HEK293 (cell line): Measurements from ENCODE around the gene PTPN18.

Source experiments
- CTCF ChIA-PET: fragments of 350-600 bp; formaldehyde crosslinking; extraction: SDS; loops from one replicate; lab custom pipeline; 2021; ENCODE audit warnings: antibody characterized with exemption; lab: Yijun Ruan, JAX
- POLR2A ChIA-PET: fragments of 300-600 bp; formaldehyde crosslinking; extraction: SDS; loops from one replicate; lab custom pipeline; 2020; ENCODE audit warnings: antibody characterized with exemption, inconsistent platforms; lab: Yijun Ruan, JAX
- H3K27ac ChIP-seq: fragments of 200-500 bp; sonication (Bioruptor generic); 2 replicates; pipeline ENCODE4 v1.5.1; 2014; ENCODE audit warnings: low read depth, low read length, control low read depth, inconsistent platforms; ENCODE audit errors: extremely low read depth
- H3K36me3 ChIP-seq, 2 experiments: fragments of 200-500 bp in 1 of 2; sonication (Bioruptor generic) in 1 of 2; 1 replicate in 1 of 2; 2 replicates in 1 of 2; pipeline ENCODE4 v1.5.1; 2014 to 2017; ENCODE audit warnings: inconsistent platforms in 2 of 2, low read length in 2 of 2; ENCODE audit not compliant: control insufficient read depth in 2 of 2, insufficient read depth in 1 of 2
- H3K4me1 ChIP-seq: fragments of 200-500 bp; sonication (Bioruptor generic); 2 replicates; pipeline ENCODE4 v1.5.1; 2014; ENCODE audit warnings: mild to moderate bottlenecking, low read length, inconsistent platforms; ENCODE audit not compliant: control insufficient read depth, insufficient read depth
- H3K4me3 ChIP-seq: 2 replicates; pipeline ENCODE4 v1.5.1; 2011; ENCODE audit warnings: low read depth, mild to moderate bottlenecking, control low read depth, low read length, moderate library complexity
- H3K9me3 ChIP-seq: fragments of 200-500 bp; sonication (Bioruptor generic); 2 replicates; pipeline ENCODE4 v1.5.1; 2014; ENCODE audit warnings: low read depth, low read length, inconsistent platforms; ENCODE audit not compliant: control insufficient read depth, insufficient read depth
- FEZF1 ChIP-seq: fragments of 450-650 bp; formaldehyde crosslinking; IDR thresholded peaks from 2 replicates; pipeline ENCODE4 v1.5.1; 2016; ENCODE audit warnings: missing biosample characterization, missing genetic modification characterization
- GLIS1 ChIP-seq: fragments of 450-650 bp; formaldehyde crosslinking; IDR thresholded peaks from 2 replicates; pipeline ENCODE4 v1.5.1; 2016; ENCODE audit warnings: missing biosample characterization, missing genetic modification characterization
- IKZF3 ChIP-seq: fragments of 450-650 bp; IDR thresholded peaks from 2 replicates; pipeline ENCODE4 v1.5.0; 2018; ENCODE audit warnings: missing biosample characterization, mild to moderate bottlenecking, missing genetic modification characterization, moderate library complexity
- KLF10 ChIP-seq: fragments of 450-650 bp; IDR thresholded peaks from 2 replicates; pipeline ENCODE4 v1.5.1; 2018; ENCODE audit warnings: missing biosample characterization, mild to moderate bottlenecking, missing genetic modification characterization
- SP2 ChIP-seq: fragments of 450-650 bp; formaldehyde crosslinking; IDR thresholded peaks from 2 replicates; pipeline ENCODE4 v1.5.1; 2016; ENCODE audit warnings: missing biosample characterization, missing genetic modification characterization
- WT1 ChIP-seq: fragments of 450-650 bp; formaldehyde crosslinking; IDR thresholded peaks from 2 replicates; pipeline ENCODE4 v1.5.1; 2016; ENCODE audit warnings: missing biosample characterization, missing genetic modification characterization
- ZFP41 ChIP-seq: fragments of 450-650 bp; formaldehyde crosslinking; IDR thresholded peaks from 2 replicates; pipeline ENCODE4 v1.5.1; 2016; ENCODE audit warnings: missing biosample characterization, missing genetic modification characterization, borderline replicate concordance
- ZNF138 ChIP-seq: fragments of 450-650 bp; formaldehyde crosslinking; IDR thresholded peaks from 2 replicates; pipeline ENCODE4 v1.5.1; 2016; ENCODE audit warnings: missing biosample characterization, missing genetic modification characterization, borderline replicate concordance
- ZNF2 ChIP-seq: fragments of 450-650 bp; formaldehyde crosslinking; IDR thresholded peaks from 2 replicates; pipeline ENCODE4 v1.5.1; 2016; ENCODE audit warnings: missing biosample characterization, missing genetic modification characterization
- ZNF266 ChIP-seq: fragments of 450-650 bp; formaldehyde crosslinking; IDR thresholded peaks from 2 replicates; pipeline ENCODE4 v1.5.1; 2016; ENCODE audit warnings: missing biosample characterization, missing genetic modification characterization, low read depth
- ZNF324 ChIP-seq: fragments of 450-650 bp; formaldehyde crosslinking; IDR thresholded peaks from 2 replicates; pipeline ENCODE4 v1.5.1; 2016; ENCODE audit warnings: missing biosample characterization, missing genetic modification characterization
- ZNF416 ChIP-seq: fragments of 450-650 bp; formaldehyde crosslinking; IDR thresholded peaks from 2 replicates; pipeline ENCODE4 v1.5.1; 2016; ENCODE audit warnings: missing biosample characterization, missing genetic modification characterization
- ZNF558 ChIP-seq: fragments of 450-650 bp; formaldehyde crosslinking; IDR thresholded peaks from 2 replicates; pipeline ENCODE4 v1.5.1; 2016; ENCODE audit warnings: missing biosample characterization, missing genetic modification characterization
- ZNF654 ChIP-seq: fragments of 450-650 bp; formaldehyde crosslinking; IDR thresholded peaks from 2 replicates; pipeline ENCODE4 v1.5.1; 2016; ENCODE audit warnings: low read depth, missing biosample characterization, missing genetic modification characterization
- ZNF701 ChIP-seq: fragments of 450-650 bp; formaldehyde crosslinking; IDR thresholded peaks from 2 replicates; pipeline ENCODE4 v1.5.1; 2016; ENCODE audit warnings: missing biosample characterization, missing genetic modification characterization
- TF ChIP-seq, protein P1 (sequence below): fragments of 450-650 bp; formaldehyde crosslinking; IDR thresholded peaks from 2 replicates; pipeline ENCODE4 v1.5.1; 2016; ENCODE audit warnings: missing biosample characterization, missing genetic modification characterization
- TF ChIP-seq, protein P2 (sequence below): fragments of 450-650 bp; formaldehyde crosslinking; IDR thresholded peaks from 2 replicates; pipeline ENCODE4 v1.5.1; 2016; ENCODE audit warnings: missing biosample characterization, missing genetic modification characterization
- TF ChIP-seq, protein P3 (sequence below): fragments of 450-650 bp; formaldehyde crosslinking; IDR thresholded peaks from 2 replicates; pipeline ENCODE4 v1.5.1; 2016; ENCODE audit warnings: missing biosample characterization, missing genetic modification characterization
- TF ChIP-seq, protein P4 (sequence below): fragments of 450-650 bp; formaldehyde crosslinking; IDR thresholded peaks from 2 replicates; pipeline ENCODE4 v1.5.1; 2016; ENCODE audit warnings: missing biosample characterization, missing genetic modification characterization
- TF ChIP-seq, protein P5 (sequence below): fragments of 450-650 bp; formaldehyde crosslinking; IDR thresholded peaks from 2 replicates; pipeline ENCODE4 v1.5.1; 2016; ENCODE audit warnings: missing biosample characterization, missing genetic modification characterization, borderline replicate concordance

PTPN18 gene

DNA sequence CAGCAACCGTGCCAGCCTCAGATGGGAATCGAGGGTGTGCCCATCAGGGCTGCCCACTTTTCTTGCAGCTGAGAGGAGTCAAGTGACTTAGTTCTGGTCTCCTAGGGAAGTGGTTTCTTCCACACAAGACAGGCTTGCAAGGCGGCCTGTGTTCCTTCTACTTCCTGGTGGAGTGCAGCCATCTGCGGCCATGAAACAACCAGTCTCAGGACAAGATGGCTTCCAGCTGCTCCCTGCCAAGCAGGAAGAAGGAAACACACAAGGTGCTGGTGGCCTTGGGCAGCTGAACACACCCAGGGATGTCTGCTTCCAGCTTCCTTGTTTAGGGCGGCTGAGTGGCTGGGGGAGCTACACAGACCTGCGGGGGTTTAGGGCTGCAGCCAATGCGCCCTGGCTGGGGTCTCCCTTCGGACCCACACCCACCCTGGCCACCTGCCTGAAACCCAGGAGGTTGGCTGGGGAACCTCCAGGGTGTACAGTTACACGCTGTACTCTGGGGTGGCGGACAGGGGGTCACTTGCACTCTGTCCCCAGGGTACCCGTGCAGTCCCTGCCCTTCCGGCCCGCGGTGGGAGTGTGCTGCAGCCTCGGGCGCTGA lies 34.7 kb downstream of the PTPN18 start:
- Histone ChIP-seq H3K36me3 (no peaks in the 10 kb centered on the region), H3K9me3 (no peaks in the 10 kb centered on the region), H3K27ac (no peak overlapping the region; the same call in 1 of the 2 replicates)
- CTCF ChIA-PET, result interaction anchor here (4.7 kb wide), 1 partner anchor 18 kb away, joined by 17 read pairs; no protein-coding TSS in a partner anchor
- POLR2A ChIA-PET, result interaction anchor here (1.7 to 2.0 kb wide), 3 partner anchors 13 to 48 kb away, joined by 6 to 11 read pairs (median 8); partner anchors contain the start of gene IMP4
- TF ChIP-seq SP2 (no peak), FEZF1 (tag by site-specific recombination) (no peak), GLIS1 (tag by site-specific recombination) (no peak), ZNF324 (no peak), IKZF3 (tag by site-specific recombination) (no peak), ZNF2 (no peak), ZNF558 (tag by site-specific recombination) (no peak), ZNF654 (tag by site-specific recombination) (no peak), ZNF416 (tag by site-specific recombination) (no peak), KLF10 (no peak), WT1 (tag by site-specific recombination) (no peak), ZNF138 (tag by site-specific recombination) (no peak), ZFP41 (tag by site-specific recombination) (no peak), ZNF701 (no peak), ZNF266 (tag by site-specific recombination) (no peak)
- TF ChIP-seq, protein P1, sequence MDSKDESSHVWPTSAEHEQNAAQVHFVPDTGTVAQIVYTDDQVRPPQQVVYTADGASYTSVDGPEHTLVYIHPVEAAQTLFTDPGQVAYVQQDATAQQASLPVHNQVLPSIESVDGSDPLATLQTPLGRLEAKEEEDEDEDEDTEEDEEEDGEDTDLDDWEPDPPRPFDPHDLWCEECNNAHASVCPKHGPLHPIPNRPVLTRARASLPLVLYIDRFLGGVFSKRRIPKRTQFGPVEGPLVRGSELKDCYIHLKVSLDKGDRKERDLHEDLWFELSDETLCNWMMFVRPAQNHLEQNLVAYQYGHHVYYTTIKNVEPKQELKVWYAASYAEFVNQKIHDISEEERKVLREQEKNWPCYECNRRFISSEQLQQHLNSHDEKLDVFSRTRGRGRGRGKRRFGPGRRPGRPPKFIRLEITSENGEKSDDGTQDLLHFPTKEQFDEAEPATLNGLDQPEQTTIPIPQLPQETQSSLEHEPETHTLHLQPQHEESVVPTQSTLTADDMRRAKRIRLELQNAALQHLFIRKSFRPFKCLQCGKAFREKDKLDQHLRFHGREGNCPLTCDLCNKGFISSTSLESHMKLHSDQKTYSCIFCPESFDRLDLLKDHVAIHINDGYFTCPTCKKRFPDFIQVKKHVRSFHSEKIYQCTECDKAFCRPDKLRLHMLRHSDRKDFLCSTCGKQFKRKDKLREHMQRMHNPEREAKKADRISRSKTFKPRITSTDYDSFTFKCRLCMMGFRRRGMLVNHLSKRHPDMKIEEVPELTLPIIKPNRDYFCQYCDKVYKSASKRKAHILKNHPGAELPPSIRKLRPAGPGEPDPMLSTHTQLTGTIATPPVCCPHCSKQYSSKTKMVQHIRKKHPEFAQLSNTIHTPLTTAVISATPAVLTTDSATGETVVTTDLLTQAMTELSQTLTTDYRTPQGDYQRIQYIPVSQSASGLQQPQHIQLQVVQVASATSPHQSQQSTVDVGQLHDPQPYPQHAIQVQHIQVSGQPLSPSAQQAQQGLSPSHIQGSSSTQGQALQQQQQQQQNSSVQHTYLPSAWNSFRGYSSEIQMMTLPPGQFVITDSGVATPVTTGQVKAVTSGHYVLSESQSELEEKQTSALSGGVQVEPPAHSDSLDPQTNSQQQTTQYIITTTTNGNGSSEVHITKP (tag by site-specific recombination), result no peak
- TF ChIP-seq, protein P2, sequence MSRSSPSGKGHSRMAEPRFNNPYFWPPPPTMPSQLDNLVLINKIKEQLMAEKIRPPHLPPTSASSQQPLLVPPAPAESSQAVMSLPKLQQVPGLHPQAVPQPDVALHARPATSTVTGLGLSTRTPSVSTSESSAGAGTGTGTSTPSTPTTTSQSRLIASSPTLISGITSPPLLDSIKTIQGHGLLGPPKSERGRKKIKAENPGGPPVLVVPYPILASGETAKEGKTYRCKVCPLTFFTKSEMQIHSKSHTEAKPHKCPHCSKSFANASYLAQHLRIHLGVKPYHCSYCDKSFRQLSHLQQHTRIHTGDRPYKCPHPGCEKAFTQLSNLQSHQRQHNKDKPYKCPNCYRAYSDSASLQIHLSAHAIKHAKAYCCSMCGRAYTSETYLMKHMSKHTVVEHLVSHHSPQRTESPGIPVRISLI (tag by site-specific recombination), result no peak
- TF ChIP-seq, protein P3, sequence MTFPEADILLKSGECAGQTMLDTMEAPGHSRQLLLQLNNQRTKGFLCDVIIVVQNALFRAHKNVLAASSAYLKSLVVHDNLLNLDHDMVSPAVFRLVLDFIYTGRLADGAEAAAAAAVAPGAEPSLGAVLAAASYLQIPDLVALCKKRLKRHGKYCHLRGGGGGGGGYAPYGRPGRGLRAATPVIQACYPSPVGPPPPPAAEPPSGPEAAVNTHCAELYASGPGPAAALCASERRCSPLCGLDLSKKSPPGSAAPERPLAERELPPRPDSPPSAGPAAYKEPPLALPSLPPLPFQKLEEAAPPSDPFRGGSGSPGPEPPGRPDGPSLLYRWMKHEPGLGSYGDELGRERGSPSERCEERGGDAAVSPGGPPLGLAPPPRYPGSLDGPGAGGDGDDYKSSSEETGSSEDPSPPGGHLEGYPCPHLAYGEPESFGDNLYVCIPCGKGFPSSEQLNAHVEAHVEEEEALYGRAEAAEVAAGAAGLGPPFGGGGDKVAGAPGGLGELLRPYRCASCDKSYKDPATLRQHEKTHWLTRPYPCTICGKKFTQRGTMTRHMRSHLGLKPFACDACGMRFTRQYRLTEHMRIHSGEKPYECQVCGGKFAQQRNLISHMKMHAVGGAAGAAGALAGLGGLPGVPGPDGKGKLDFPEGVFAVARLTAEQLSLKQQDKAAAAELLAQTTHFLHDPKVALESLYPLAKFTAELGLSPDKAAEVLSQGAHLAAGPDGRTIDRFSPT (tag by site-specific recombination), result no peak
- TF ChIP-seq, protein P4, sequence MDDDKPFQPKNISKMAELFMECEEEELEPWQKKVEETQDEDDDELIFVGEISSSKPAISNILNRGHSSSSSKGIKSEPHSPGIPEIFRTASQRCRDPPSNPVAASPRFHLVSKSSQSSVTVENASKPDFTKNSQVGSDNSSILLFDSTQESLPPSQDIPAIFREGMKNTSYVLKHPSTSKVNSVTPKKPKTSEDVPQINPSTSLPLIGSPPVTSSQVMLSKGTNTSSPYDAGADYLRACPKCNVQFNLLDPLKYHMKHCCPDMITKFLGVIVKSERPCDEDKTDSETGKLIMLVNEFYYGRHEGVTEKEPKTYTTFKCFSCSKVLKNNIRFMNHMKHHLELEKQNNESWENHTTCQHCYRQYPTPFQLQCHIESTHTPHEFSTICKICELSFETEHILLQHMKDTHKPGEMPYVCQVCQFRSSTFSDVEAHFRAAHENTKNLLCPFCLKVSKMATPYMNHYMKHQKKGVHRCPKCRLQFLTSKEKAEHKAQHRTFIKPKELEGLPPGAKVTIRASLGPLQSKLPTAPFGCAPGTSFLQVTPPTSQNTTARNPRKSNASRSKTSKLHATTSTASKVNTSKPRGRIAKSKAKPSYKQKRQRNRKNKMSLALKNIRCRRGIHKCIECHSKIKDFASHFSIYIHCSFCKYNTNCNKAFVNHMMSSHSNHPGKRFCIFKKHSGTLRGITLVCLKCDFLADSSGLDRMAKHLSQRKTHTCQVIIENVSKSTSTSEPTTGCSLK (tag by site-specific recombination), result no peak
- TF ChIP-seq, protein P5, sequence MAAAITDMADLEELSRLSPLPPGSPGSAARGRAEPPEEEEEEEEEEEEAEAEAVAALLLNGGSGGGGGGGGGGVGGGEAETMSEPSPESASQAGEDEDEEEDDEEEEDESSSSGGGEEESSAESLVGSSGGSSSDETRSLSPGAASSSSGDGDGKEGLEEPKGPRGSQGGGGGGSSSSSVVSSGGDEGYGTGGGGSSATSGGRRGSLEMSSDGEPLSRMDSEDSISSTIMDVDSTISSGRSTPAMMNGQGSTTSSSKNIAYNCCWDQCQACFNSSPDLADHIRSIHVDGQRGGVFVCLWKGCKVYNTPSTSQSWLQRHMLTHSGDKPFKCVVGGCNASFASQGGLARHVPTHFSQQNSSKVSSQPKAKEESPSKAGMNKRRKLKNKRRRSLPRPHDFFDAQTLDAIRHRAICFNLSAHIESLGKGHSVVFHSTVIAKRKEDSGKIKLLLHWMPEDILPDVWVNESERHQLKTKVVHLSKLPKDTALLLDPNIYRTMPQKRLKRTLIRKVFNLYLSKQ (tag by site-specific recombination), result no peak
- TF ChIP-seq, all 188 proteins: peak for 0
- Histone ChIP-seq H3K4me3 (peak overlapping the region; percentile 51), H3K4me1 (no peaks in the 10 kb centered on the region)
